T-helper 1 cell (primary cell): ENCODE data around the gene KCNK3.
A peak's percentile ranks its signal among the peaks of the same experiment; 100 is the strongest.
"Not testable (repeated sequence)": the region's sequence is repeated elsewhere in the genome, so short reads cannot be mapped to it uniquely, and the experiment has no call there.

Experiments used
- DNase-seq, 5 donors: peaks; one replicate each; pipeline ENCODE4 v3.0.0-alpha.2; 2012 to 2020

The KCNK3 gene

DNA sequence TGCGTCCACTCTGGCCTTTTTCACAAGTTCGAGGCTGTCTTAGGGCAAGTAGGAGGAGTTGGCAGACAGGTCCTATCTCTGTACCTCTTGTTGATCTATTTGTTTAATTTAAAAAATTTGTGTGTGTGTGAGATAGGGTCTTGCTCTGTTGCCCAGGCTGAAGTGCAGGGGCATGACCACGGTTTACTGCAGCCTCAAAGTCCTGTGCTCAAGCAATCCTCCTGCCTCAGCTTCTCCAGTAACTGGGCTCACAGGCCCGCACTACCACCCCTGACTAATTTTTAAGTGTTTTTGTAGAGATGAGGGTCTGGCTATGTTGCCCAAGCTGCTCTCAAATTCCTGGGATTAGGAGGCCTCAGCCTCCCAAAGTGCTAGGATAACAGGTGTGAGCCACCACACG, 67.3 kb downstream of the KCNK3 start:
- DNase-seq = no peak

DNA sequence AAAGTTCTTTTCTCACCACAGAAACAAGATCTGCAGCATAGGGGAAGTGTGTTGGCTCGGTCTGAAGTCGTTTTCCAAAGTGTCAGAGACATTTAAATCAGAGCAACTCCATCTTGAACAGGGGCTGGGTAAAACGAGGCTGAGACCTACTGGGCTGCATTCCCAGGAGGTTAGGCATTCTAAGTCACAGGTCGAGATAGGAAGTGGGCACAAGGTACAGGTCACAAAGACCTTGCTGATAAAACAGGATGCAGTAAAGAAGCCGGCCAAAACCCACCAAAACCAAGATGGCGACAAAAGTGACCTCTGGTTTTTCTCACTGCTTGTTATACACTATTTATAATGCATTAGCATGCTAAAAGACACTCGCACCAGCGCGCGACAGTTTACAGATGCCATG, 68.5 kb downstream of the KCNK3 start:
- not testable (repeated sequence) for DNase-seq

DNA sequence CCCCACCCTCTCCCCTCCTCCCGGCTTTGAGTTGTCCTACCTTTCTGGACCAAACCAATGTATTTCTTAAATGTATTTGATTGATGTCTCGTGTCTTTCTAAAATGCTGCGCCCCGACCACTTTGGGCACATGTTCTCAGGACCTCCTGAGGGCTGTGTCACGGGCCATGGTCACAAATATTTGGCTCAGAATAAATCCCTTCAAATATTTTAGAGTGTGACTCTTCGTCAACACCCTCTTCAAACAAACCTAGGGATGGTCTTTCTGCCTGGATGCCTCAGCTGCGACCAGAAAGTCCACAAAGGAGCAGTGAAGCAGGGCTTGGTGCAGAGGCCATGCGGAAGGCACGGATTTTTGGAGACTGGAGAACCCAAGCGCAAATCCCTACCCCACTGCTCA, 70.5 kb downstream of the KCNK3 start:
- no peak for DNase-seq

DNA sequence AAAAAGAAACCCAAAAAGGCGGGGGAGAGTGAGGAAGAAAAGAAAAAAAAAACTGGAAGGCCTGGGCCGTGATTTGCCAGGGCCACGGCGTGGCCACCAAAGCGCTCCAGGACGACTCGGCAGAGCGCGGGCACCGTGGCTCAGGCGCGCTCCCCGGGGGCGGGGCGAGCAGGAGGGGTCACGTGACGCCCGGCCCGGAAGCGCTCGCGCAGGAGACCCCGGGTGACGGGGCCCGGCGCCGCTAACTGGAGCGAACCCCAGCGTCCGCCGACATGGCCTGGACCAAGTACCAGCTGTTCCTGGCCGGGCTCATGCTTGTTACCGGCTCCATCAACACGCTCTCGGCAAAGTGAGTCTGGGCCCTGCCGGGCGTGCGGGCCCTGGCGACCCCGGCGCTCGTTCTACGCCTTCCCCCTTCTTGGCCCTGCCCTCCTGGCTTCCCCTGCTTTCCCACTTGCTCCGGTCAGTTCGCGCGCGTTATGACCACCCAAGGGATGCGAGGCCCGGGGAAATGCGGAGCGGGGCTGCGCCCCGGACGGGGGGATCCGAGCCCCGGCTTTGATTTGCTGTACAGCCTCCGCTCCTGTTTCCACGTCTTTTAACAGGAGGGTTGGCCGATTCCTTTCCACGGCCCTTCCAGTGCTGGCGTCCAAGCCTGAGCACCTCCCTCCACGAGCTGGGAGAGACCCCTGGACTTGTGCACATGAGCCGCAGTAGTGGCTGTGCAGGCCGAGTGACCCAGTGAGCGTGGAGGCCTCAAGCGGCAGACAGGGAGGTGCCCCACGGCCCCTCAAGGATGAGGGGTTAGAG, 71.8 kb downstream of the KCNK3 start, which contains the start of gene SLC35F6:
SLC35F6 (plus strand) TSS at position 207 of the 810 bp plus-strand sequence; CDS start at position 273, 66 bp downstream.
- DNase-seq = peak; percentile 75 to 87 (median 77)

DNA sequence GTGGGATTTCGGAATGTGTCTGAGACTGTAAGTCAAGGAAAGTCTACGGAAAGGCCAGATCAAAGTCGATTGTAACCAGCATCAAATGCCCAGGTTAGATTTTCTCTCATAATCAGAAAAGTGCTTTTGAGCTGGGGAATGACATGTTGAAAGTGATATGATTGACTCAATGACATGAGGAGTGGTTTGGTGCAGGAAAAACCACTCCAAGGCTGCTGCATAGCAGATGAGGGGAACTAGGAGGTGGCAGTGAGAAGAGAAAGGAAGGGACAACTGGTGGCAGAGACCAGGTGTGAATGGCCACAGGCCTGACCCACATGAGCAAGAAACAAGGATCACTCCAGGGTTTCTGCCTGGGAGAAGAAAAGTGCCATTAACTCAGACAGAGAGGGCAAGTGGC, 72.4 kb downstream of the KCNK3 start:
- no peak for DNase-seq

DNA sequence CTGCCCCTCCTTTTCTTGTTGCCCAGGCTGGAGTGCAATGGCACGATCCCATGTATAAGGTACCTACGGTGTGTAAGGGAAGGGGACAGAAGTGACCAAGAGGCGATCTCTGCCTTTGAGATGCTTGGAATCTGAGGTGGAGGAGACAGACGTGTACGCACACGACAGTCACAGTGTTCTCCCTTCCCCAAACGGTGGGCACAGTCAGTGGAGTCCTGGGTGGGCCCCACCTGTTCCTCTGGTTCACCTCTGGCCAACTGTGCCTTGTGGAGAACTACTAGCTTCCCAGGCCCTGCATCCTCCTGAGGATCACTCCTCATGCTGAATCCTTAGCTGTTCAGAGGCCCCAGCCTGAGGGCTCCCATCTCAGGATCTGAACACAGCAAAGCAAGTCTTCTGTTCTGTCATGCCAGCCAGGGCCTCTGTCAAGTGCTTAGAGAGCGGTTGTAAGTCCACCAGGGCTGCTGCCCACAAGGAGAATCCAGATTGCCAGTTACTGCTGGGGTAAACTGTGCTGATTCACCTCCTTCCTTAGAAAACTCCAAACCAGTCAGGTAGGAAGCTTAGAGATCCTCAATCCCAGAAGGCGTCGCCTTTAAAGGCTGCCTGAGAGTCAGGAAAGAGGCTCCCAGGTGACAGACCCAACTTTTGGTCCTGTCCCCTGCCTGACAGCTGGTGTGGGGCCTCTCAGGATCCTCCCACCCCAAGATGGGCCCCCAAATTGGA, 73.1 kb downstream of the KCNK3 start:
- no peak for DNase-seq

DNA sequence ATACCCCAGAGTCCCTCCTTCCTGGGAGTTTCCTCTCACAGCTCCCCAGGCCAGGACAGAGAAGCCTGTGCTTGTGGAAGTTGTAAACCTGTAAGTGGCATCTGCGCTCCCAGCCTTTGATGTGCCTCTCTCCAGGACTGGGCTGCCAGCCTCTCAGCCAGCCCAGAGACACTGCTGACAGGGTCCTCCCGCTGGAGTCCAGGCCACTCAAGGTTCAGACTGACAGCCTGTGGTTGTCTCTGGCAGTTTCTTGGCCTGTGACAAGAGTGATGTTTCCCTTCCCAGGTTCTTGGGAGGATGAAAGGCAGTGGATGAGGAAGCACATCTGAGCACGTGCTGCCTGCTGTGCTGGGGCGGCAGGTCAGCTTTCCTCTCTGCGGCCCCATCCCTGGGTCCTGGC, 74.6 kb downstream of the KCNK3 start:
- no peak for DNase-seq

DNA sequence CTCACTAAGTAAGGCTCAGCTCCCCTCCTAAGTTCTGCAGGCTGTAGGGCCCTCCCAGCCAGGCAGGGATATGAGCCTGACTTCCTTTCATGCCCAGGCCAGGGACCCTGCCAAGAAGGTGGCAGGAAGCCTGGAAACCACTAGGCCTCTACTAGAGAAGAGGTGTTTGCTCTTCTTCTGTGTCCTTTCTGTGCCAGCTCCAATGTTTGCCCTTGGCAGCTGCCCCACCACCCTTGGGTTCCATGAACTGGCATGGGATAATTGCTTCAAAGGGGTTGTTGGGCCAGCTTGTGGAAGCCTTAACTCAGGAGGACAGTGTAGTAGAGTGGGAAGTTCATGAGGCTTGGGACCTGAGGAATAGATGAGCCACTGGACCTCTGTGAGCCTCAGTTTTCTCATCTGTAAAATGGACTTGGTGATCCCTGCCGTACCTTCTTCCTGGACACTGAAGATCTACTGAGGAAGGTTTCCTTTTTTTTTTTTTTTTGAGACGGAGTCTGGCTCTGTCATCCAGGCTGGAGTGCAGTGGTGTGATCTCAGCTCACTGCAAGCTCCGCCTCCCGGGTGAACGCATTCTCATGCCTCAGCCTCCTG, 75.5 kb downstream of the KCNK3 start:
- no peak for DNase-seq

DNA sequence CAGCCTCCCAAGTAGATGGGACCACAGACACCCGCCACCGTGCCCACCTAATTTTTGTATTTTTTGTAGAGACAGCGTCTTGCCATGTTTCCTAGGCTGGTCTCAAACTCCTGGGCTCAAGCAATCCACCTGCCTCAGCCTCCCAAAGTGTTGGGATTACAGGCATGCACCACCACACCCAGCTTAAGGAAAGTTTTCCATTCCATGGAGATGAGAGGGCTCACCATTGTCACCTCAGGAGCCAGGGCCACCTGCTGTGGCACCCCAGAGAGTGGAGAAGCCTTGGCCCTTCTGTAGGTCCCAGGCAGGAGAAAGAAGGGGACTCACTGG, 76.2 kb downstream of the KCNK3 start:
- no peak for DNase-seq

DNA sequence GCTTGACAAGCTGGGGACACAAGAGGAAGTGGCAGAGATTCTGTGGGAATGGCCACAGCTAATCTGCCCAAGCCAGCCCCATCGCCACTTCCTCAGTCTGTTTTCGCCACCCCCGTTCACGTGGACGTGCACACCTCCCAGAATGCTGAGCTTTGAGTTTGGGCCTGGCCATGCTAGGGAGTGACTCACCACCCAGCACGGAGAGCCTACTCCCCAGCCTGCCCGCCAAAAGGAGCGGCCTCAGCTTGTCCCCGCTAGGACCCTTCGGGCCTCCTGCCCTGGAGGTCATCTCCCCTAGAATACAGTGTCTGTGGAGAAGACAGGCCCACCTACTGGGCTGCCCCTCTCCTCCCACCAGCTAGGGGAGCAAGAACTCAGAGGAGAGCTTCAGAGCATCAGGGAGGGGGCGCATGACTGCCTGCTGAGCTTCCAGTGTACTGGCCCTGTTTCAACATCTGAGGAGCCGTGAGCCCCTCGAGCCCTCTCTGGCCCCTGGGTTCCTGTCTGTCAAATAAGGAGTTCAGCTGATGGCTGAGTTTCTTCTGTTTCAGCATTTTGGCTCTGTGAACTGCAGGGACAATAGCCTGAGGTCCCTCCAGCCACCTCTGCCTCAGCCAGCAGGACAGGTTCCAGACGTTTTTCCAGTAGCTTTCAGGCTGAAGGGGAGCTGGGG, 76.7 kb downstream of the KCNK3 start:
- no peak for DNase-seq

DNA sequence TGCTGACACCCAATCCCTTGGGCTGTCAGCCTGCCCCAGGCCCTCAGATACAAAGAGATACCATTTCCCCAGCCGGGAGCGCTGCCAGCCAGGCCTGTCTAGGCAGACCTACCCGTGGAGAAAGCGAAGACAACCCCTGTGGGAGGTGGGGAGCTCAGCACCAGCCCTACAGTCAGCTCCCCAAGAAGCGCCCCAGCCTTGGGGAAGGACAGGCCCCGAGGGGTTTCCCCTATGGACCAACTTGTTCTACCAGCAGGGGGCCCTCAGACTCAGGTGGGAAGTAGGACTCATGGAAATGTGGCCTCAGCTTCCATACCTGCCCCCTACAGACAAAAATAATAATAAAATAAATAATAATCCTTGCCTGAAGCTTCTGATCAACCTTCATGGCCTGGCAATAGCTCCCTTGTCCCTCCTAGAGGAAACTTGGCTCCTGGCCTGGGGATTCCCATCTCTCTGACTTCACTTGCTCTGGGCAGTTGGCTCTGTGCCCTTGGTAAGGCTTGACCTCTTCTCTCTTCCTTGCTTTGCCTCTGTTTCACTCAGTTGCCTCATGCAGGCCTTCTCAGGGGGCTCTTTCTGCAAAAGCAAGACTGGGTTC, 78.6 kb downstream of the KCNK3 start:
- peak in 3 of 5 donors; percentile 14 to 22 (median 21) for DNase-seq

DNA sequence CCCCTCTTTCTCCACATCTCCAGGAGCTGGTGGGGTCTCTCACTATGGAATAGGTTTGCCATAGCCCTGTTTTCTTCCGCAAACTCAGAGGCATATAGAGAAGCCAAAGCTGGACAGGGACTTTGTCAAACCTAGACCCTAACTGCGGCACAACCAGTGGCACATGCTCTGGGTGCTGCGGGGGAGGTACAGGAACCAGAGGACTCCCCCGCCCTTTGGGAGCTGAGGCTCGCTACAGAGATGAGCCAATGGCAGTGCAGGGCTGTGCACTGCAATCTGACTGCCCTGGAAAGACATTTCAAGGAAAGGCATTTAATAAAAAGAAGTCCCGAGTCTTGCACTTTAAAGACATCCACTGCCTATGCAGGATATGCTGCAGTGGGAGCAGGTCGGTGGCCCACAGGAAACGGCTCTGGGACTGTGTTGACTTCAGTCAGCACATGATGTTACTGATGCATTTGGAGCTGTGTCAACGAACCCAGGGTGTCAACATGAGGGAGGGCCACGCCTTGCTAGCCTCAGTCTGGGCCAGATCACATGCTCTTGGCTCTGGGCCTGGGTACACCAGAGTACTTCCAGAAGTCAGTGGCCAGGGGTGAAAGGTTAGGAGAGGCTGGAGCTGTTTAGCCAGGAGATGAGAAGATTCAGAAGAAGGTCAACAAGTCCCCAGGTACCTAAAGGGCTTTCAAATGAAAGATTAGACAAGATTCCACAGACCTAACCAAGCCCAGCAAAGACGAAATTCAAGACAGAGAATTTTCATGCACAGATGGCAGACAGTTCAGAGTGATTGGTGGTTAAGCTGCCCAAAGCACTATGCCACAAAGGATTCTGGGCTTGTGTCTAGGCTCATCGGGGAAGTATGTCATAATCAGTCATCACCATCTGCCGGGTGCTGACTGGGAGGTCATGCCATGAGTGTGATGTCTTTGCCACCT, 79.8 kb downstream of the KCNK3 start:
- peak in 3 of 5 donors; percentile 8 to 68 (median 13) for DNase-seq

DNA sequence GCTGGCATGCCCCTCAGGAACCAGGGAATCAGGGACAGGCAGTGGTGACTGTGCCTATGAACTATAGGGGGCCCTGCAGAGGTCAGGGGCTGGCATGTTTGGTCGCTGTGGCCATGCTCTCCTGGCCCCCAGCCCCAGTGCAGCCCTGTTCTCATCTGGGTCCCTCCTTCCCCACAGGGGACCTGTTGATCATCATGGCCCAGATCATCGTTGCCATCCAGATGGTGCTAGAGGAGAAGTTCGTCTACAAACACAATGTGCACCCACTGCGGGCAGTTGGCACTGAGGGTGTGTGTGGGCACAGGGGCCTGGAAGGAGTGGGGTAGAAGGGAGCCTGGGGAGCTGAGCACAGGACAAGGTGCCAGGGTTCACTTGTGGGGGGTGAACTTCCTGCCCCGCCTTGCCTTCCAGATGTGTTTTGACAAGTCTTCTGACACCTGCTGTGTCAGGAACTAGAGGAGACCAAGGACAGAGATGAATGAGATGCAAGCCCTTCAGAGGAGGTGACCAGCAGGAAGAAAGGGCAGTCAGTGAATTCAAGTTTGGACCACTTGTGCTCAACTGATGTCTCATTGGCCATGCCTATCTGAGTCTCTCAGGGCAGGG, 83.8 kb downstream of the KCNK3 start:
- DNase-seq = no peak

DNA sequence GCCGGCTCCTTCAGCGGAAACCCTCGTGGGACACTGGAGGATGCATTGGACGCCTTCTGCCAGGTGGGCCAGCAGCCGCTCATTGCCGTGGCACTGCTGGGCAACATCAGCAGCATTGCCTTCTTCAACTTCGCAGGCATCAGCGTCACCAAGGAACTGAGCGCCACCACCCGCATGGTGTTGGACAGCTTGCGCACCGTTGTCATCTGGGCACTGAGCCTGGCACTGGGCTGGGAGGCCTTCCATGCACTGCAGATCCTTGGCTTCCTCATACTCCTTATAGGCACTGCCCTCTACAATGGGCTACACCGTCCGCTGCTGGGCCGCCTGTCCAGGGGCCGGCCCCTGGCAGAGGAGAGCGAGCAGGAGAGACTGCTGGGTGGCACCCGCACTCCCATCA, 85.6 kb downstream of the KCNK3 start:
- no peak for DNase-seq

DNA sequence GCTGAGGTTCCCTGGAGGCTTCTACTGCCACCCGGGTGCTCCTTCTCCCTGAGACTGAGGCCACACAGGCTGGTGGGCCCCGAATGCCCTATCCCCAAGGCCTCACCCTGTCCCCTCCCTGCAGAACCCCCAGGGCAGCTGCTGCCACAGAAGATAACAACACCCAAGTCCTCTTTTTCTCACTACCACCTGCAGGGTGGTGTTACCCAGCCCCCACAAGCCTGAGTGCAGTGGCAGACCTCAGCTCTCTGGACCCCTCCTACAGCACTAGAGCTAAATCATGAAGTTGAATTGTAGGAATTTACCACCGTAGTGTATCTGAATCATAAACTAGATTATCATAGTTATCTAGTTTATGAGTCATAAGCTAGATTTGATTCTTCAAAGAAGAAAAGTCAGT, 86.0 kb downstream of the KCNK3 start:
- DNase-seq = no peak

DNA sequence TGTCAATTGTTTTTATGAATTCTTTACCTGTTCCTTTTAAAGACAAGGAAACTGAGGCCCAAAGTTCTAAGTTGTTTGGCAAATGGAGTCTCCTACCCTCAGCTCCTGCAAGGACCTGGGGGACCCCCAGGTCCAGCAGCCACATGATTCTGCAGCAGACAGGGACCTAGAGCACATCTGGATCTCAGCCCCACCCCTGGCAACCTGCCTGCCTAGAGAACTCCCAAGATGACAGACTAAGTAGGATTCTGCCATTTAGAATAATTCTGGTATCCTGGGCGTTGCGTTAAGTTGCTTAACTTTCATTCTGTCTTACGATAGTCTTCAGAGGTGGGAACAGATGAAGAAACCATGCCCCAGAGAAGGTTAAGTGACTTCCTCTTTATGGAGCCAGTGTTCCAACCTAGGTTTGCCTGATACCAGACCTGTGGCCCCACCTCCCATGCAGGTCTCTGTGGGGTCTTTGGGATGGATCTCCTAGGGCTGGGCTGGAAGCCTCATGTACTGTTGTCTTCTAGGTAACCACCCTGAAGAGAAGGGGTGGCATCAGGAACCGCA, 87.8 kb downstream of the KCNK3 start:
- DNase-seq = no peak
